ENCODE data around the gene CYTH1. TPM values are rescaled to one million over a fixed set of nuclear protein-coding genes. Genes with fewer than 3 reads are reported as not detected.

Gene CYTH1
- total RNA-seq, 2 experiments from 2014 or later: 73.0 to 148 TPM

- intact Hi-C loops (cut with micrococcal nuclease; ENCODE audit: unreplicated experiment): no loop called here
- no peak for DNase-seq (ENCODE audit: low spot score)
- H3K9me2 ChIP-seq (ENCODE audit: insufficient read depth, low read length): no peaks in the 10 kb centered on the region
- H3K27ac ChIP-seq (ENCODE audit: low read depth, low read length, poor library complexity, severe bottlenecking): no peak overlapping the region
- H3K4me3 ChIP-seq (ENCODE audit: low read depth, low read length, poor library complexity, severe bottlenecking): no peak overlapping the region
- no TSS peak for BruUV-seq (replicated peaks)
- H3K79me2 ChIP-seq (ENCODE audit: insufficient read depth, low read depth, low read length): peaks cover 100% of the 10 kb centered on the region
- peaks cover 97% of the 10 kb centered on the region for H3K4me1 ChIP-seq (ENCODE audit: insufficient read depth, low read length, poor library complexity, severe bottlenecking)
- no peaks in the 10 kb centered on the region for H3K9me3 ChIP-seq (ENCODE audit: low read length)
- no peak overlapping the region for H3K4me2 ChIP-seq (ENCODE audit: low read length)
- TF ChIP-seq EZH2phosphoT487 (IDR thresholded peaks at IDR 0.05; ENCODE audit: borderline replicate concordance, low read depth, low read length) (no peak), CTCF (conservative IDR thresholded peaks at IDR 0.05; ENCODE audit: low read length) (no peak)
- H4K20me1 ChIP-seq (ENCODE audit: insufficient read depth, low read length): peaks cover 26% of the 10 kb centered on the region
- H3K36me3 ChIP-seq (ENCODE audit: insufficient read depth, low read length): peaks cover 29% of the 10 kb centered on the region; the same call in 1 of the 2 replicates
- ChIA-PET CTCF (ENCODE audit: unreplicated experiment) (no interaction called here), POLR2A (interaction anchor here (0.9 to 1.1 kb wide), 2 partner anchors 11 to 13 kb away, joined by 3 read pairs; no protein-coding TSS in a partner anchor)
- H2AFZ ChIP-seq (ENCODE audit: low read length): no peak overlapping the region
These were observed 54.4 kb downstream of the CYTH1 start for GRCh38 chr17:78727476-78728229.

GRCh38 chr17:78727057-78727456 lies 55.0 kb downstream of the CYTH1 start:
- Histone ChIP-seq H3K36me3 (ENCODE audit: insufficient read depth, low read length) (peaks cover 23% of the 10 kb centered on the region; the same call in 1 of the 2 replicates), H3K9me2 (ENCODE audit: insufficient read depth, low read length) (no peaks in the 10 kb centered on the region), H3K9me3 (ENCODE audit: low read length) (no peaks in the 10 kb centered on the region), H3K4me1 (ENCODE audit: insufficient read depth, low read length, poor library complexity, severe bottlenecking) (peaks cover 97% of the 10 kb centered on the region), H3K27ac (ENCODE audit: low read depth, low read length, poor library complexity, severe bottlenecking) (no peak overlapping the region), H3K4me3 (ENCODE audit: low read depth, low read length, poor library complexity, severe bottlenecking) (no peak overlapping the region), H3K4me2 (ENCODE audit: low read length) (peak overlapping the region; percentile 28; the same call in 1 of the 2 replicates), H3K79me2 (ENCODE audit: insufficient read depth, low read depth, low read length) (peaks cover 100% of the 10 kb centered on the region), H2AFZ (ENCODE audit: low read length) (no peak overlapping the region), H4K20me1 (ENCODE audit: insufficient read depth, low read length) (peaks cover 27% of the 10 kb centered on the region)
- BruUV-seq (replicated peaks): no TSS peak
- DNase-seq (ENCODE audit: low spot score): no peak
- no peak for TF ChIP-seq EZH2phosphoT487 (IDR thresholded peaks at IDR 0.05; ENCODE audit: borderline replicate concordance, low read depth, low read length)
- no peak for TF ChIP-seq CTCF (conservative IDR thresholded peaks at IDR 0.05; ENCODE audit: low read length)
- ChIA-PET CTCF (ENCODE audit: unreplicated experiment) (interaction anchor here (1.2 kb wide), 1 partner anchor 18 kb away, joined by 5 read pairs; no protein-coding TSS in a partner anchor), POLR2A (interaction anchor here (0.9 to 2.4 kb wide), 4 partner anchors 9 to 17 kb away, joined by 3 to 29 read pairs (median 7); no protein-coding TSS in a partner anchor)
- intact Hi-C loops (cut with micrococcal nuclease; ENCODE audit: unreplicated experiment): no loop called here

GRCh38 chr17:78726513-78726912 lies 55.6 kb downstream of the CYTH1 start:
- CTCF ChIA-PET (ENCODE audit: unreplicated experiment): interaction anchor here (1.2 kb wide), 1 partner anchor 17 kb away, joined by 5 read pairs; no protein-coding TSS in a partner anchor
- H3K79me2 ChIP-seq (ENCODE audit: insufficient read depth, low read depth, low read length): peaks cover 100% of the 10 kb centered on the region
- TF ChIP-seq CTCF (conservative IDR thresholded peaks at IDR 0.05; ENCODE audit: low read length) (no peak), EZH2phosphoT487 (IDR thresholded peaks at IDR 0.05; ENCODE audit: borderline replicate concordance, low read depth, low read length) (no peak)
- peaks cover 97% of the 10 kb centered on the region for H3K4me1 ChIP-seq (ENCODE audit: insufficient read depth, low read length, poor library complexity, severe bottlenecking)
- peak overlapping the region; percentile 56 for H3K27ac ChIP-seq (ENCODE audit: low read depth, low read length, poor library complexity, severe bottlenecking)
- POLR2A ChIA-PET: interaction anchor here (0.6 to 2.4 kb wide), 4 partner anchors 10 to 20 kb away, joined by 5 to 29 read pairs (median 7); no protein-coding TSS in a partner anchor
- peaks cover 22% of the 10 kb centered on the region; the same call in 1 of the 2 replicates for H3K36me3 ChIP-seq (ENCODE audit: insufficient read depth, low read length)
- no peak for DNase-seq (ENCODE audit: low spot score)
- no peaks in the 10 kb centered on the region for H3K9me3 ChIP-seq (ENCODE audit: low read length)
- no peak overlapping the region for H3K4me3 ChIP-seq (ENCODE audit: low read depth, low read length, poor library complexity, severe bottlenecking)
- BruUV-seq (replicated peaks): no TSS peak
- no peaks in the 10 kb centered on the region for H3K9me2 ChIP-seq (ENCODE audit: insufficient read depth, low read length)
- peak overlapping the region; percentile 28 for H3K4me2 ChIP-seq (ENCODE audit: low read length)
- intact Hi-C loops (cut with micrococcal nuclease; ENCODE audit: unreplicated experiment): no loop called here
- peaks cover 27% of the 10 kb centered on the region for H4K20me1 ChIP-seq (ENCODE audit: insufficient read depth, low read length)
- H2AFZ ChIP-seq (ENCODE audit: low read length): no peak overlapping the region

Data from OCI-LY7 (cell line).